Esophagus mucosa (tissue), 1 donor: Measurements from ENCODE around the gene DERA. TPM values are rescaled to one million over a fixed set of nuclear protein-coding genes. Genes with fewer than 3 reads are reported as not detected.
"Not testable (repeated sequence)": the region's sequence is repeated elsewhere in the genome, so short reads cannot be mapped to it uniquely, and the experiment has no call there.

Source experiments
- ATAC-seq: fragments of 200-7000 bp; cut with Tn5 transposase; one replicate; pipeline ENCODE4 v1.9.1; 2020
- total RNA-seq: library from RNA; stranded (reverse); gene quantifications from one replicate; pipeline ENCODE4 v1.2.4, GENCODE V29; 2023
- donor health status: DM: yes; HTN: yes; CAD: no.

The DERA gene
- total RNA-seq, 1 donor from 2014 or later = 40.4 TPM

DNA sequence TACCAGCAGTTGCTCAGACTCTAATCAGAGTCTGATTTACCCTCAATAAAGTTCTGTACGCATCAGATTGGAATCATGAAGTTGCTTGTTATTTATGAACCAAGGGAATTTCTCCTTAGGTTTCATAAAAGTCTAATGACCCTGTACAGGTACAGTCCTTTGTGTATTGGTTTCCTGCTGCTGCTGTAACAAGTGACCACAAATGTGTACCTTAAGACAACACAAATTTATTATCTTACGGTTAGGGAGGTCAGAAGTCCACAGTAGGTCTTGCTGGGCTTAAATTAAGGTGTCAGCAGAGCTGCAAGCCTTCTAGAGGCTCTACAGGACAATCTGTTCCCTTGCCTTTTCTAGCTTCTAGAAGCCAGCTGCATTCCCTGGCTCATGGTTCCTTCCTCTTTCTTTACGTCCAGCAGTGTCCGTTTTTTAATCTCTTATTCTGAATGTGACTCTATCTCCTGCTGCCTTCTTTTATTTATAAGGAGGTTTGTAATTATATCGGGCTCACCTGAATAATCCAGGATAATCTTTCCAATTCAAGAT is 6.7 kb upstream of the DERA start:
- no peak for ATAC-seq

DNA sequence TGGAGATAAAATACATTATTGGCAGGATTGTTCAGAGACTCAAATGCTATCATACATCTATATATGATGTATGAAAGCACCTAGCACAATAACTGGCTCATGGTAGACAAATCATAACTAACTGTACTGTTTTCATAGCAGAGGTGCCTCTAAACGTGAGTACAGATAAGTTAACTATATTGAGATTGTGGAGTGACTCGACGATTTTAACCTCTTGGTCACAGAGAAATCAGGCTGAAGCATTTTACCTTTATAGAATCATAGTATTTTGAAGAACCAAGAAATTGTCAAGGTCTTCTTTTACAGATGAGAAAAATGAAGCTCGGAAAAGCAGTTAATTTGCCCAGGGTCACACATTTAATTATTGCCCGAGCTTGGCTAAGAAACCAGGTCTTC is 666 bp upstream of the DERA start:
- ATAC-seq = no peak

DNA sequence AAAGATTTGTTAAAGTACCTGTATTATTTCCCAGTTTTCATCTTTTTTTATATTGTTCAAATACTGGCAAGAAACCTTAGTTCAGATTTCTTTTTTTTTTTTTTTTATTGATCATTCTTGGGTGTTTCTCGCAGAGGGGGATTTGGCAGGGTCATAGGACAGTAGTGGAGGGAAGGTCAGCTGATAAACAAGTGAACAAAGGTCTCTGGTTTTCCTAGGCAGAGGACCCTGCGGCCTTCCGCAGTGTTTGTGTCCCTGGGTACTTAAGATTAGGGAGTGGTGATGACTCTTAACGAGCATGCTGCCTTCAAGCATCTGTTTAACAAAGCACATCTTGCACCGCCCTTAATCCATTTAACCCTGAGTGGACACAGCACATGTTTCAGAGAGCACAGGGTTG is 799 bp downstream of the DERA start:
- ATAC-seq = peak; percentile 31

DNA sequence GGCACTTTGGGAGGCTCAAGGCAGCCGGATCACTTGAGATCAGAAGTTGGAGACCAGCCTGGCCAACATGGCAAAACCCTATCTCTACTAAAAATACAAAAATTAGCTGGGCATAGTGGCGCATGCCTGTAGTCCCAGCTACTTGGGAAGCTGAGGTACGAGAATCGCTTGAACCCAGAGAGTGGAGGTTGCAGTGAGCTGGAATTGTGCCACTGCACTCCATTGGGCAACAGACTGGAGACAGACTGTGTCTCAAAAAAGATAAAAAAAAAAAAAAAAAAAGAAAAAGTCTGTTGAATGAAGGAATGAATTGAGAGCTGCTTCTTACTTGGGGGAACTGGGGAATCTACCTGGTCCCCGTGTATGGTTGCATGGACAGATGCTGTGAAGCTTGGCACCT is 3.0 kb downstream of the DERA start:
- ATAC-seq = not testable (repeated sequence)

DNA sequence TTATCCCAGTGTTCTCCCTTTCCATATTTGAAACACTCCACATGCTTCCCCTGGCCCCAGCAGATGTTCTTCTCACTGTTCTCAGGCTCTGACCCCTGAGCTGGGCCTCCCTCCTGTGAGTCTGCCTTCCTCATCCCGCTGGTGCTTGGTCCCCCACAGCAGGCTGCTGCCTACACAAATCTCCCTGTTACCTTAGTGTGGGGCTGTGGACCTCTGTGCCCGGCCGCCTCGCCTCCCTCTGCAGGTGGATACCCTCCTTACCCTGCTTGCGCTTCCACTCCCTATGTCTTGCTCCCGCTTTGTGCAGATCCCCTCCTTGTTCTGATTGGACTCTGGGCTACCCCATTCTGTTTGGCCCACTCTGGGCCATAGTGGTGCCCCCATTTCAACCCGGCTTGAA is 6.9 kb downstream of the DERA start:
- no peak for ATAC-seq

DNA sequence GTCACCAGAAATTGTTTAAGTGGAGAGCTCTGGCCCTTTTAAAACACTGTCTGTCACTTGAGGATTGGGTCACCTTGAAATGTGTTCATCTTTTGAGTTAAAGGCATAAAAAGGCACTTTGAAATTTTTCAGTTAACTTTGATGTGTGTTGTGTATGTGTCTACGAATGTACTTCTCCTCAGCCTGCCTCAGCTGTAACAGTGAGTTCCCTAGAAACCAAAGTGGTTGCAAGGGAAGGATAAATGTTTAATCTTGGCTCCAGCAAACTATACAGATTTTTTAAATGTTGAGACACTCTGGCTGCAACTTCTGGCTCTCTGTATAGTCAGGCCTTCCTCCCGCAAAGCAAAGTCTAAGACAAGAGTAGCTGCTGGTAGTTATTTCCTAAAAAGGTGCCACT is 8.3 kb downstream of the DERA start:
- ATAC-seq = no peak

DNA sequence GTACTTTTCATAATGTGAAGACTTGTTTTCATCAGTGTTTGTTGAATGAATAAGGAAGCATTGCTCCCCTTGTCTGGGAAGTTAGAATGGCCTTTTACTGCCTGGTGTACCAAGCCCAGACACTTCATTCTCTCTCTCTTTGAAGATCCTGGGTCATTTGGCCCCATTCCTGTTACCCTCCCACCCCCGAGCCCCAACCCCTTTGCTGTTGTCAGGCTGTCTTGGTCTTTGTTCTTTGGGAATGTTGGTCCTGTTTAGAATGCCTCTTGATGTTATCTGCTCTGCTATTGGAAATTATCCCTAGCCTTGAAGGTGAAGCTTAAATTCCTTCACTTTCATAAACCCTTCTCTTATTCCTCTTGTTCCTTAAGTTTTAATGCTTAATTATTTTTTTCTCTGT is 13.8 kb downstream of the DERA start:
- ATAC-seq = no peak

DNA sequence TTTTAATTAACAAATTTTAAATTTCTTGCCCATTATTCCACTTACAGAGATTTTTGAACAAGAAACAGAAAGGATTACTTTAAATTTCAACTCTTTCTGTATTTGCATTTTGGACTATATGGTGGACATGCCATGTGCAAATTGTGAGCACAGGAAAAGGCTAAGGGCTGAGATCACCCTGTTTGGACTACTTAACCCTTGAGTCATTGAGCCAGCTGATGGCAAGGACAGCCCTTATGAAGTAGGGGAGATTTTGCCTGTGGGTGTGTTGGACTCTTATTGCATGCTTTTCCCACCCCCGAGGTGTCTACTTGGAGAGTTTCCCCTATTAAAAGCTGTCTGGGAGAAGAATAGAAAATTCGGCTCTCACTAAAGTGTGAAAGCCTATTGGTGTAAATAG is 17.2 kb downstream of the DERA start:
- no peak for ATAC-seq

DNA sequence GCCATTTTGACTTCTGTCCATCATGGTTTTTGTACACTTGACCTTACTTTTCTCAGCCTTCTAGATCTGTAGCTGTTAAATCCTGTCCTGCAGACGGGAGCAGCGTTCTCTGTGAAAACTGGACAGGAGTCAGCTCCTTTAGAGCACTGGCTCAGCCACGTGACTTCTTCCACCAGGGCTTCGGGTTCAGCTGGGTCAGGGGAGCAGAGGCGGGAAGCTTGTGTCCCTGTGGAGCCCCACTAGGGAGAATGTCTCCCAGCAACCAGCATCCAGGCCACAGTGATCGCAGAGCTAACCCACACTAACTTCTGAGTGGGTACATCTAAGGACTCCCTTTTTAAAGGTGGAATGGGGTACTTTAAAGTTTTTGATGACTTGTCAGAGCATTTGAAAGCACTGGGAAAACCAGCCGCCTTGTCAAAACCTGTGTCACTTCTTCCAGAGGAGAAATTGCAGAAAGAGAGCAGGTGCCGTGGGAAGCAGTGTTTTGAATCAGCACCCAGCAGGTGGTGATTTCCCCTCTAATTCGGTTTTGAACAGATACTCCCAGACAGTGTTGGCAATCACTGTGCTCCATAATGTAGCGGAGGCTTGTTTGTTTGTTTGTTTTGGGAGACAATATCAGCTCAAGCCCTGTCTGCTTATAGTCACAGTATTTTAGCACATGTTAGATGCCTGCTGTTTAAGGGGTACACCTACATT is 17.9 kb downstream of the DERA start:
- no peak for ATAC-seq

DNA sequence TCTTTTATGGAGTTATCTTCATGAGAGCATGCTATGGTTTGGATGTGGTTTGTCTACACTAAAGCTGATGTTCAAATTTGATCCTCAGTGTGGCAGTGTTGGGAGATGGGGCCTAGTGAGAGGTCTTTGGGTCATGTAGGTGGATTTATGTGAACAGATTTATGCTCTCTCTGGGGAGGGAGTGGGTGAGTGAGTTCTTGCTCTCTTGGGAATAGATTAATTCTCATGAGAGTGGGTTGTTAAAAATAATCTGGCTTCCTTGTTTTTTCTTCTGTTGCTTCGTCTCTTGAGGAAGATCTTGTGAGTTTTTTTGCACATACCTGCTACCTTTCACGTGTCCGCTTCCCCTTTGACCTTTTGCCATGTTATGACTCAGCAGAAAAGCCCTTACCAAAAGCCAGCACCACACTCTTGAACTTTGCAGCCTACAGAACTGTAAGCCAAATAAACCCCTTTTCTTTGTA is 20.5 kb downstream of the DERA start:
- ATAC-seq = peak; percentile 52

DNA sequence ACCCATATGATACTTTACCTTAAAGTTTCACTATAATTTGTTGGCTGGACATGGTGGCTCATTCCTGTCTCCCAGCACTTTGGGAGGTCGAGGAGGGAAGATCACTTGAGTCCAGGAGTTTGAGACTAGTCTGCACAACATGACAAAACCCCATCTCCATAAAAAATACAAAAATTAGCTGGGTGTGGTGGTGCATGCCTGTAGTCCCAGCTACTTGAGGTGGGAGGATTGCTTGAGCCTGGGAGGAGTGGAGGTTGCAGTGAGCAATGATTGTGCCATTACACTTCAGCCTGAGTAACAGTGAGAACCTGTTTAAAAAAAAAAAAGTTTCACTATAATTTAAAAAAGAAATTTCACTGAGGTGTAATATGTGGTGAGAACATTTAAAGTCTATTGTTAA is 21.2 kb downstream of the DERA start:
- no peak for ATAC-seq

DNA sequence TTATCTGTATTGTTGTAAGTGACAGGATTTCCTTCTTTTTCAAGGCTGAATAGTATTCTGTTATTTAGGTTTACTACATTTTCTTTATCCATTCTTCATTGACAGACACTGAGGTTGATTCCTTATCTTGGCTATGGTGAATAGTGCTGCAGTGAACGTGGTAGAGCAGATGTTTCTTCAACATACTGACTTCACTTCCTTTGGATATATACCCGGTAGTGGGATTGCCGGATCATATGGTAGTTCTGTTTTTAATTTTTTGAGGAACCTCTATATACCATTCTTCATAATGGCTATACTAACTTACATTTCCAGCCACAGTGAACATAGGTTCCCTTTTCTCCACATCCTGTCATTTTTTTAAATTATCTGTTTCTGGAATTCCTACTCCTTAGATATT is 21.8 kb downstream of the DERA start:
- no peak for ATAC-seq

DNA sequence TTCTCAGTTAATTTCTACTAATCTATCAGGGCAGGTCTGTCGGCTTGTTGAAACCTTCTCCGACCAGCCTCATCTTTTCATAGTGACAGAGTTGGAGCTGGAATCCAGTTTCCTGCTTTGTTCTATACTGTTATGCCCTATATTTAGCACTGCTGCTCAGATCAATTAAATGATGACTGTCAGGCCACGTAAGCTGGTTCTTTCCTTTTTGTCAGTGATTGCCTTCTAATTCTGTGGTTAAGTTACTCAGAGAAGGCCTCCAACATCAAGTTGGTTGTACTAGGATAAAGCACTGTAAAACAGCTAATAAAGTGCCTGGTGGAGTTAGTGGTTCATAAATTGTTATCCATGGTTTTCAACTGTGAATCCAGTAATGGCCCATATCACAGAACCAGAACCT is 22.6 kb downstream of the DERA start:
- no peak for ATAC-seq

DNA sequence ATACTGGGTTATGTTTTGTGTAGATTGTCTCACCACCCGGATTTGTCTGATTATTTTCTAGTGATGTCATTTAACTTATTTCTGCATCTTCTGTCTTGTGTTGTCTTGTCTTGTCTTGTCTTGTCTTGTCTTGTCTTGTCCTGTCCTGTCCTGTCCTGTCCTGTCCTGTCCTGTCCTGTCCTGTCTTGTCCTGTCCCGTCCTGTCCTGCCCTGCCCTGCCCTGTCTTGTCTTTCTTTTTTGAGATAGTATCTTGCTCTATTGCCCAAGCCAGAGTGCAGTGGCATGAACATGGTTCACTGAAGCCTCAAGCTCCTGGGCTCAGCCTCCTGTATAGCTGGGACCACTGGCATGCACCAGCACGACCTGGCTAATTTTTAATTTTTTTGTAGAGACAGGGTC is 25.6 kb downstream of the DERA start:
- ATAC-seq = no peak

DNA sequence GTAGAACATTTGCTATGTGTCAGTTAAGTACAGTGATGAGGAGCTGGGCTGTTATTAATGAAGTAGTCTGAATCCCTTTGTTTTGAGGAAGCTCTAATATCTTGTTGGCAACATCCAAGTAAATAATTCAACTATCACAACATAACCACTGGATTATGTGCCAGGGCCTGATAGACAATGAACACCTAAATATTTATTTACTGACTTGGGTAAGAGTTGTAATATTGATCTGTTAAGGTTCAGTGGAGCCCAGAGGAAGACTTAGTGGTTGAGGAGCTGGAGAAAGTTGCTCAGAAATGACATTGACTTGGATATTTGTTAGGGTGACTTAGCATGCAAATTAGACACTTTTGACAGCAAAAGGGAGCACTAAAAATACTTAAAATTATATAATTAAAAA is 26.8 kb downstream of the DERA start:
- ATAC-seq = no peak

DNA sequence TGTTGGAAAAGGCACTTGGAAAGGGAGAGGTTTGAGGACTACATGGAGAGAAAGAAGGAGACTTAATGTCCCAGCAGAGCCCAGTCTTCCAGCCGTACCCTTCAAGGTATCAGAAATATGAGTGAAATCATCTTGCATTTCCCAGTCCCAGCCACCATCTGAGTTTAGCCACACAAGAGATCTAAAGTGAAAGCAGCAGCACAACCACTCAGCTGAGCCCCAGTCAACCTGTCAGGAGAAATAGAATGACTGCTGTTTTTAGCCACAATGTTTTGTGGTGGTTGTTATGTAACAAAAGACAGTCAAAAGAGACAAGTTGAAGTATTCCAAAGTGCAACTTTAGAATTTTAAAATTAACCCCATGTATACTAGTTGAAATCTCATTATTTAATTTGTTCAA is 28.0 kb downstream of the DERA start:
- ATAC-seq = no peak

DNA sequence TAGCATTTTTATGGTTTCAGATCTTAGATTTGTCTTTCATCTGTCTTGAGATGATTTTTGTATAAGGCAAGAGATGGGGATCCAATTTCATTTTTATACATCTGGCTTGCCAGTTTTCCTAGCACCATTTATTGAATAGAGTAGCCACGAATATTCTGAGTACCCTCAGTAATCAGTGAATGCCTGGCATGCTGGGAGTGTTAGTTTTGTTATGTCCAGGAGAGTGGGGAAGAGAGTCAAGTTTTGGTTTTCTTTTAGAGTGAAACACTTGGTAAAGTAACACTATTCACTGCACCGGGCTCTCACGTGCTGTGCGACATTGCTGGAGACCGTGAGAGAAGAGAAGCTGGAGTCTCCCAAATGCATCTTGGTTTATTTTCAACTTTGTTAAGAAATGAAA is 31.3 kb downstream of the DERA start:
- no peak for ATAC-seq

DNA sequence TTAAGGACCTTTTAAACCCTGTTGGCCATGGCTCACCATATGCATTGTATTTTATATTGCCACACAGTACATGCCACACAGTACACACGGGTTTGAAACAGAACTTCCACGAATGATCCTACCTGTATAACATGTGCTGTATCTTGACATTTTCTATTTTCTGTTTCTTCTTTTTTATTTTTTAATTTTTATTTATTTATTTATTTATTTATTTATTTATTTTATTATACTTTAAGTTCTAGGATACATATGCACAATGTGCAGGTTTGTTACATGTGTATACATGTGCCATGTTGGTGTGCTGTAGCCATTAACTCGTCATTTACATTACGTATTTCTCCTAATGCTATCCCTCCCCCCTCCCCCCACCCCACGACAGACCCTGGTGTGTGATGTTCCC is 32.4 kb downstream of the DERA start:
- ATAC-seq = not testable (repeated sequence)

DNA sequence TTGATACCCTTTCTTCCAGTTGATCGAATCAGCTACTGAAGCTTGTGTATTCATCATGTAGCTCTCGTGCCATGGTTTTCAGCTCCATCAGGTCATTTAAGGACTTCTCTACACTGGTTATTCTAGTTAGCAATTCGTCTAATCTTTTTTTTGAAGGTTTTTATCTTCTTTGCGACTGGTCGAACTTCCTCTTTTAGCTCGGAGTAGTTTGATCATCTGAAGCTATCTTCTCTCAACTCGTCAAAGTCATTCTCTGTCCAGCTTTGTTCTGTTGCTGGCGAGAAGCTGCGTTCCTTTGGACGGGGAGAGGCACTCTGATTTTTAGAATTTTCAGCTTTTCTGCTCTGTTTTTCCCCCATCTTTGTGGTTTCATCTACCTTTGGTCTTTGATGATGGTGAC is 37.3 kb downstream of the DERA start:
- not testable (repeated sequence) for ATAC-seq

DNA sequence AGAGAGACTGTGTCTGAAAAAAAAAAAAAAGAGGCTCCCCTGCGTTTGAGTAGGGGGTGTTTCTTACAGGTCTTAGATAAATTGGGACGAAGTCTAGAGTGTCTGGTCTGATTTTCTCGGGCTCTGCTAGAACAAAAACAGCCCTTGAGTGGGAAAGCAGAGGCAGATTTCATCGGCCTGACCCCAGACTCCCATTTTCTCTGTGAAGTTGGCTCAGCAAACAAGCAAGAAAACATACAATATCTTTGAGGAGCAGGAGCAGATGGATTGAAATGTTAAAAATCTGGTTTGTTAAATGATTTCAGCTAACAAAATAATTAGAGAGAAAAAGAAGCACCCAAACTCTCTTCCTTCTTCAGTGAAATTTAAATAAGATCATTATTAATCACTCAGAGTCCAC is 44.1 kb downstream of the DERA start:
- no peak for ATAC-seq

DNA sequence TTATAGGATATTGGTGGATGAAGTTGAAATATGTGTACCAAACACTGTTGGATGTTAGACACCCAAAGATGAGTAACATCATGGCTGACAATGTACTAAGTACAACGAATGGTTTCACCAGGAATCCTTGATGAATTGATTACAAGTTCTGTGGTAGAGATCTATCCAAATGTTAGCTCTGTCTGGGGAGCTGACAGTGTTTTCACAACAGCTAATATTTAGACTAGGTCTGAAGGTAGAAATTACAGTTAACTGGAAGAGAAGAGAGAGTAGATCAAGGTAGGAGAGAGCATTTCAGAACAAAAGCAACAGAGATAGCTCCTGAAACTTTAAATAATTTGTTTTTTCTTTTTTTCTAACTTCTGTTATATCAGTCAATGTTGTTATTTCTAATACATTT is 44.9 kb downstream of the DERA start:
- ATAC-seq = no peak

DNA sequence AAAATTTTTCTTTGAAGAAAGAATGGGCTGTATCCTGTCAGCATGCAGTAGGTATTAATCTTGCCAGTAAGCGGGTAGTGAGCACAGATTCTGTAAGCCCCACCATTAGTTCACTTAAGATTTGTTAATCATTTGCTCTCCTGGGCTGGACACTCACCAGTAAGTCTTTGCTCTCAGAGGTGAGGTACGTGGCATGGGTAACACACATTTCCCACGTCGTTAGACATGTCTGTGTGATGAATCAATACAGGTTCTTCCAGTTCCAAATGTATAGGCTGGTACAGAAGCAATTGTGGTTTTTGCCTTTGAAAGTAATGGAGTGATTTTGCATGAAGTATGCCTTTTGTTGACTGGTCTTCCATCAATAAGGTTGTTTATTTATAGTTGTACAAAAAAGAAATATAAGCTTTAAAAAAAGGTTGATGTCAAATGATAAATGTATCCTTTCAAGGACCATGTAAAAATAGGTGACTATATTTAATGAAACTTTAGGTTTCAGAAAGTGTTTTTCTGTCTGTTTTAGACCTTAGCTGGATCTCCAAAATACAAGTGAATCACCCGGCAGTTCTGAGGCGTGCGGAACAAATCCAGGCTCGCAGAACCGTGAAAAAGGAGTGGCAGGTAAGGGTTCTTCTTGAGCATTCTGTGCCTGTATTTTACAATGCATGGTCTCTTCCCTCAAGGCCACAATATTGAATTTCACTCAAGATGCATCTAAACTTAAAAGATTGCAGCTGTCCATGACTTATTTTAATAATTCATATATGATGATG is 45.5 kb downstream of the DERA start:
- ATAC-seq = peak; percentile 100

DNA sequence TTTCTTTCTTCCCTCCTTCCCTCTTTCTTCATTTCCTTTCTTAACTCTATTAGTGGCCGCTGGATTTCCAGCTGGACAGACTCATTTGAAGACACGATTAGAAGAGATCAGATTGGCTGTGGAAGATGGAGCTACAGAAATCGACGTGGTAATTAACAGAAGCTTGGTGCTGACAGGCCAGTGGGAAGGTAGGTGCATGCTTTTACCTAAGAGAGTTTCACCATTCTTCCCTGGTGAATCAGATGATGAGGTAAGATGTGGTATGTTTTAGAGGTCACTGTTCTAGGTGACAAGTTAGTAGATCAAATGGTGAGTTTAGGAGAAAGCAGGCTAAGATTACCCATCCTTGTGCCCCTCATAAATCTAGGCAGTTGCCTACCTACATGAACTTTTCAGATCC is 51.6 kb downstream of the DERA start:
- ATAC-seq = peak; percentile 91

DNA sequence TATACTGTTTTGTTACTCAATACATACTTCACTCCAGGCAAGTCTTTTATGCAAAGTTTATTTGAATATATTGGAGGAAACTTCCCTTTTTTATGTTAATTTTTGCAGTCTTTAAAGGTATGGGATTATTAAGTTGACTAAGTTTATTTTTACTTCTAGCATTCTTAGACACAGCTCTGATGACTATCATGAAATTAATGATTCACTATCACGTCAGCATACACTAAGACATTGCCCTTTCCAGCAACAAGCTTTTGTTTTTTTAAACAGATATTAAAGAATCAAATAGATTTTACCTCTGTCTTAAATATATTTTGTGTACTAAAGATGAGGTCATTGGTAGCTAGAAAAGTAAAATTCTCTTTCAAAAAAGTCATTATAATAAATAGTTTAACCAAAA is 52.1 kb downstream of the DERA start:
- peak; percentile 73 for ATAC-seq
